ENCODE results near the gene GNG8.

DNA sequence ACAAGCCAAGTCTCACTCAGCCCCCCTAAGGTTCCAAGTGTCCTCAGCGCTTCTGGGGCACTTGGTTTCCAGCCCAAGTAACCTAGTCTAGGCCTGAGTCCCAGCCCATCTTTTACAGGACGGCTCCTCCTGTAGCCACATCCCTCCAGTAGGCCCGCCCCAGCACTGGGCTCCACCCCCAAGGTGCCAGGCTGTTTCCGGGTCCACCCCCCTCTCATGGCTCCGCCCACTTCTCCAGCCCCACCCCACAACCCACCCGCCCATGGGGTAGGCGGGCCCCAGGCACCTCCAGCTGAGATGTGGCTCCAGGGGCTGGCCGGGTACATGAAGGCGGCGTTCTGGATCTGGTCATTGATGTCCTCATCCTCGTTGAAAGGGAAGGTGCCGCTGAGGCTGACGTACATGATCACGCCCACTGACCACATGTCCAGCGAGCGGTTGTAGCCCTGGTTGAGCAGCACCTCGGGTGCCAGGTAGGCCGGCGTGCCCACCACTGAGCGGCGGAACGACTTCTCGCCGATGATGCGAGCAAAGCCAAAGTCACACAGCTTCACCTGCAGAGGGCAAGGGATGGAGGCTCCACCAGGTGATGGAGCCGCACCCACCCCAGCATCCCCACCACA, 42.2 kb upstream of the GNG8 start:
- TF ChIP-seq, protein P1, sequence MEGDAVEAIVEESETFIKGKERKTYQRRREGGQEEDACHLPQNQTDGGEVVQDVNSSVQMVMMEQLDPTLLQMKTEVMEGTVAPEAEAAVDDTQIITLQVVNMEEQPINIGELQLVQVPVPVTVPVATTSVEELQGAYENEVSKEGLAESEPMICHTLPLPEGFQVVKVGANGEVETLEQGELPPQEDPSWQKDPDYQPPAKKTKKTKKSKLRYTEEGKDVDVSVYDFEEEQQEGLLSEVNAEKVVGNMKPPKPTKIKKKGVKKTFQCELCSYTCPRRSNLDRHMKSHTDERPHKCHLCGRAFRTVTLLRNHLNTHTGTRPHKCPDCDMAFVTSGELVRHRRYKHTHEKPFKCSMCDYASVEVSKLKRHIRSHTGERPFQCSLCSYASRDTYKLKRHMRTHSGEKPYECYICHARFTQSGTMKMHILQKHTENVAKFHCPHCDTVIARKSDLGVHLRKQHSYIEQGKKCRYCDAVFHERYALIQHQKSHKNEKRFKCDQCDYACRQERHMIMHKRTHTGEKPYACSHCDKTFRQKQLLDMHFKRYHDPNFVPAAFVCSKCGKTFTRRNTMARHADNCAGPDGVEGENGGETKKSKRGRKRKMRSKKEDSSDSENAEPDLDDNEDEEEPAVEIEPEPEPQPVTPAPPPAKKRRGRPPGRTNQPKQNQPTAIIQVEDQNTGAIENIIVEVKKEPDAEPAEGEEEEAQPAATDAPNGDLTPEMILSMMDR (IDR thresholded peaks at IDR 0.05): no peak
- TF ChIP-seq CHD2 (IDR thresholded peaks at IDR 0.05; ENCODE audit: low read length, partially characterized antibody) (no peak), ELF1 (IDR thresholded peaks at IDR 0.05) (no peak), SMC3 (IDR thresholded peaks at IDR 0.05; ENCODE audit: low read depth, low read length) (no peak), JUND (IDR thresholded peaks at IDR 0.05) (no peak), POLR2AphosphoS5 (IDR thresholded peaks at IDR 0.05; ENCODE audit: low read depth, low read length) (no peak), MXI1 (IDR thresholded peaks at IDR 0.05; ENCODE audit: low read depth, low read length) (no peak)
- TF ChIP-seq, protein P2, sequence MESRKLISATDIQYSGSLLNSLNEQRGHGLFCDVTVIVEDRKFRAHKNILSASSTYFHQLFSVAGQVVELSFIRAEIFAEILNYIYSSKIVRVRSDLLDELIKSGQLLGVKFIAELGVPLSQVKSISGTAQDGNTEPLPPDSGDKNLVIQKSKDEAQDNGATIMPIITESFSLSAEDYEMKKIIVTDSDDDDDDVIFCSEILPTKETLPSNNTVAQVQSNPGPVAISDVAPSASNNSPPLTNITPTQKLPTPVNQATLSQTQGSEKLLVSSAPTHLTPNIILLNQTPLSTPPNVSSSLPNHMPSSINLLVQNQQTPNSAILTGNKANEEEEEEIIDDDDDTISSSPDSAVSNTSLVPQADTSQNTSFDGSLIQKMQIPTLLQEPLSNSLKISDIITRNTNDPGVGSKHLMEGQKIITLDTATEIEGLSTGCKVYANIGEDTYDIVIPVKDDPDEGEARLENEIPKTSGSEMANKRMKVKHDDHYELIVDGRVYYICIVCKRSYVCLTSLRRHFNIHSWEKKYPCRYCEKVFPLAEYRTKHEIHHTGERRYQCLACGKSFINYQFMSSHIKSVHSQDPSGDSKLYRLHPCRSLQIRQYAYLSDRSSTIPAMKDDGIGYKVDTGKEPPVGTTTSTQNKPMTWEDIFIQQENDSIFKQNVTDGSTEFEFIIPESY (IDR thresholded peaks at IDR 0.05; ENCODE audit: borderline replicate concordance, low read depth): no peak
